A549 (cell line): Measurements from ENCODE around the gene UPK3A. TPM values are rescaled to one million over a fixed set of nuclear protein-coding genes. Genes with fewer than 3 reads are reported as not detected.

Experiments
- ATAC-seq, 2 experiments: fragments of 200-7000 bp in 1 of 2; fragments of >200 bp in 1 of 2; cut with Nextera tagmentation in 1 of 2; cut with Tn5 transposase in 1 of 2; 3 replicates each; pipeline versions ENCODE4 v1.8.0 to v1.9.1; 2018 to 2020; ENCODE audit warnings: mild to moderate bottlenecking in 1 of 2, moderate library complexity in 1 of 2
- CTCF ChIA-PET: fragments of 300-600 bp; sonication (Branson Sonifier 250); formaldehyde crosslinking; extraction: SDS; loops from one replicate; lab custom pipeline; 2021; ENCODE audit warnings: antibody characterized with exemption, inconsistent platforms; lab: Yijun Ruan, JAX
- POLR2A ChIA-PET: fragments of 350-600 bp; formaldehyde crosslinking; extraction: SDS; loops from one replicate; lab custom pipeline; 2021; ENCODE audit warnings: antibody characterized with exemption, inconsistent platforms; lab: Yijun Ruan, JAX
- DNase-seq, 2 experiments: peaks; one replicate each; pipeline versions ENCODE4 v3.0.0 to v3.0.0-alpha.2; 2011 to 2016; ENCODE audit warnings: low read depth in 1 of 2, low spot score in 1 of 2
- FAIRE-seq: peaks from 2 replicates; lab custom pipeline; 2011; peaks lifted over from hg19 to GRCh38; lab: Jason Lieb, UNC
- H3K27ac ChIP-seq, 2 experiments: fragments of >200 bp; sonication (Bioruptor Twin); formaldehyde crosslinking; 3 replicates each; pipeline ENCODE4 v1.5.1; 2016 to 2017
- H3K4me1 ChIP-seq: fragments of >200 bp; sonication (Bioruptor Twin); formaldehyde crosslinking; 3 replicates; pipeline ENCODE4 v1.6.1; 2016
- H3K4me2 ChIP-seq: fragments of >200 bp; sonication (Bioruptor Twin); formaldehyde crosslinking; 3 replicates; pipeline ENCODE4 v1.6.1; 2016
- H3K4me3 ChIP-seq: fragments of >200 bp; sonication (Bioruptor Twin); formaldehyde crosslinking; 3 replicates; pipeline ENCODE4 v1.5.1; 2016
- H3K9me3 ChIP-seq: fragments of >200 bp; sonication (Bioruptor Twin); formaldehyde crosslinking; 3 replicates; pipeline ENCODE4 v1.6.1; 2016
- ATOH8 ChIP-seq: fragments of 250-450 bp; sonication (Bioruptor Pico); IDR thresholded peaks from 2 replicates; pipeline ENCODE4 v1.5.0; 2020; ENCODE audit warnings: low read depth, mild to moderate bottlenecking, moderate library complexity
- CBX2 ChIP-seq: fragments of 200-600 bp; sonication (generic); IDR thresholded peaks from 2 replicates; pipeline ENCODE4 v1.6.1; 2016; ENCODE audit warnings: low read depth, mild to moderate bottlenecking, borderline replicate concordance
- CEBPB ChIP-seq, 2 experiments: fragments of >200 bp in 1 of 2; sonication (Bioruptor Twin) in 1 of 2; formaldehyde crosslinking in 1 of 2; IDR thresholded peaks; 2 replicates each; pipeline ENCODE4 v1.6.1; 2012 to 2016
- CHD2 ChIP-seq: fragments of 150-350 bp; IDR thresholded peaks from 2 replicates; pipeline ENCODE4 v1.6.1; 2014; ENCODE audit warnings: low read length; ENCODE audit not compliant: partially characterized antibody
- CHD4 ChIP-seq: fragments of 200-600 bp; sonication (generic); IDR thresholded peaks from 2 replicates; pipeline ENCODE4 v1.6.1; 2016; ENCODE audit warnings: antibody characterized with exemption, mild to moderate bottlenecking, borderline replicate concordance
- E2F6 ChIP-seq: IDR thresholded peaks from 2 replicates; pipeline ENCODE4 v1.6.1; 2012; ENCODE audit warnings: low read depth, borderline replicate concordance
- EHF ChIP-seq: fragments of 250-450 bp; sonication (Bioruptor Pico); IDR thresholded peaks from 2 replicates; pipeline ENCODE4 v1.5.0; 2020; ENCODE audit warnings: mild to moderate bottlenecking
- FOXS1 ChIP-seq: fragments of 250-450 bp; sonication (Bioruptor Pico); IDR thresholded peaks from 2 replicates; pipeline ENCODE4 v1.5.0; 2020; ENCODE audit warnings: mild to moderate bottlenecking, moderate library complexity
- HOXB13 ChIP-seq: fragments of 250-450 bp; sonication (Bioruptor Pico); IDR thresholded peaks from 2 replicates; pipeline ENCODE4 v1.5.0; 2020; ENCODE audit warnings: low read depth, mild to moderate bottlenecking, moderate library complexity
- JUNB ChIP-seq: fragments of >200 bp; sonication (Bioruptor Twin); formaldehyde crosslinking; IDR thresholded peaks from 2 replicates; pipeline ENCODE4 v1.6.1; 2016
- MAFK ChIP-seq: fragments of 450-650 bp; IDR thresholded peaks from 2 replicates; pipeline ENCODE4 v1.6.1; 2014; ENCODE audit not compliant: partially characterized antibody
- MAX ChIP-seq: IDR thresholded peaks from 2 replicates; pipeline ENCODE4 v1.6.1; 2012
- RARB ChIP-seq: fragments of 250-450 bp; sonication (Bioruptor Pico); IDR thresholded peaks from 2 replicates; pipeline ENCODE4 v1.8.0; 2021; ENCODE audit warnings: mild to moderate bottlenecking, moderate library complexity
- REST ChIP-seq: fragments of 200-600 bp; sonication (generic); IDR thresholded peaks from 2 replicates; pipeline ENCODE4 v1.6.1; 2016; ENCODE audit warnings: antibody characterized with exemption, mild to moderate bottlenecking, moderate library complexity
- SREBF2 ChIP-seq: fragments of 450-650 bp; IDR thresholded peaks from 2 replicates; pipeline ENCODE4 v1.6.1; 2014; ENCODE audit warnings: mild to moderate bottlenecking, moderate library complexity
- USF2 ChIP-seq: fragments of 450-650 bp; IDR thresholded peaks from 2 replicates; pipeline ENCODE4 v1.6.1; 2014; ENCODE audit warnings: antibody characterized with exemption
- ZNF302 ChIP-seq: fragments of 250-450 bp; sonication (Bioruptor Pico); IDR thresholded peaks from 2 replicates; pipeline ENCODE4 v1.9.0; 2021; ENCODE audit warnings: inconsistent platforms, mild to moderate bottlenecking, moderate library complexity
- WGBS: methylation state at CpG from one replicate; pipeline ENCODE4 v1.1.6; 2017; ENCODE audit errors: missing lambda C conversion rate; 5-methylcytosine and 5-hydroxymethylcytosine counted together
- polyA plus RNA-seq, 4 experiments: library from polyadenylated mRNA; depleted of rRNA in 3 of 4; stranded (reverse); fragments of >200 nt; fragmentation: RNase III in 1 of 4; extraction: RNeasy Plus Mini Kit Qiagen cat#74134 plus additional on column Dnase treatment in 1 of 4; gene quantifications; 2 replicates in 3 of 4; 3 replicates in 1 of 4; pipeline ENCODE4 v1.2.3, GENCODE V29; 2011 to 2017
- TF ChIP-seq, protein P1 (sequence below): IDR thresholded peaks from 2 replicates; pipeline ENCODE4 v1.6.1; 2012
- TF ChIP-seq, protein P2 (sequence below): fragments of >200 bp; sonication (Bioruptor Twin); formaldehyde crosslinking; IDR thresholded peaks from 3 replicates; pipeline ENCODE4 v1.5.1; 2016

Gene UPK3A
- polyA plus RNA-seq, 2 of the 4 experiments (the other 2 are of a cell fraction) = not detected

DNA sequence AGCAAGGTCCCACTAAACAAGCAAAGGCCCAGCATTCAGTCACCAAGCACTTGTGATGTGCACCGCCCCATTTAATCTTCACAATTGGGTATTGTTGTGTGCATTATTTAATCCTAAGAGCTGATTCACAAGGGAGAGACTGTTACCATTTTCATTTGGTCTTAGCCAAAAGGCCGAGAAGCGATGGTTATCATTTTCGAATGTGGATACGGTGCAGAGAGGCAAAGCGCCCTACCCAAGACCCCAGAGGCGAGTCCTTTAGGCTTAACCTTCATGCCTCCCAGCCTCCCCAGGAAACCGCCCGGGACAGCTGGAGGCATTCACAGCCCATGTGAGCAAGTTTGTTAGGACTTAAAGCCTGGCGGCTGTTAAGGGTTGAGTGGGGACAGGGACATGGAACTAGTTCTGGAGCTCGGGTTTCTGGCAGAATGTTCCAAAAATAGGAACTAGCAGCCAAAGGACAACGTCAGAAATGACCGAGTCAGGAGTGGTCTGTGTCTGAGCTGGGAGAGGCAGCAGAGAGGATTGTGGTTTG lies 13.0 kb upstream of the UPK3A start:
- CTCF ChIA-PET = interaction anchor here (0.8 to 1.5 kb wide), 5 partner anchors 17 to 277 kb away, joined by 3 to 6 read pairs (median 3); no protein-coding TSS in a partner anchor
- no peak for FAIRE-seq
- no peak for TF ChIP-seq CEBPB (IDR thresholded peaks at IDR 0.05)
- no peak for TF ChIP-seq MAX
- TF ChIP-seq, protein P1, sequence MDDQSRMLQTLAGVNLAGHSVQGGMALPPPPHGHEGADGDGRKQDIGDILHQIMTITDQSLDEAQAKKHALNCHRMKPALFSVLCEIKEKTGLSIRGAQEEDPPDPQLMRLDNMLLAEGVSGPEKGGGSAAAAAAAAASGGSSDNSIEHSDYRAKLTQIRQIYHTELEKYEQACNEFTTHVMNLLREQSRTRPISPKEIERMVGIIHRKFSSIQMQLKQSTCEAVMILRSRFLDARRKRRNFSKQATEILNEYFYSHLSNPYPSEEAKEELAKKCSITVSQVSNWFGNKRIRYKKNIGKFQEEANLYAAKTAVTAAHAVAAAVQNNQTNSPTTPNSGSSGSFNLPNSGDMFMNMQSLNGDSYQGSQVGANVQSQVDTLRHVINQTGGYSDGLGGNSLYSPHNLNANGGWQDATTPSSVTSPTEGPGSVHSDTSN = no peak
- no peak for TF ChIP-seq REST
- no peak for TF ChIP-seq HOXB13 (CRISPR knock-in tag)
- TF ChIP-seq CHD2 = no peak
- no peak for TF ChIP-seq SREBF2
- TF ChIP-seq CBX2 = no peak
- TF ChIP-seq CHD4 = no peak
- TF ChIP-seq, protein P2, sequence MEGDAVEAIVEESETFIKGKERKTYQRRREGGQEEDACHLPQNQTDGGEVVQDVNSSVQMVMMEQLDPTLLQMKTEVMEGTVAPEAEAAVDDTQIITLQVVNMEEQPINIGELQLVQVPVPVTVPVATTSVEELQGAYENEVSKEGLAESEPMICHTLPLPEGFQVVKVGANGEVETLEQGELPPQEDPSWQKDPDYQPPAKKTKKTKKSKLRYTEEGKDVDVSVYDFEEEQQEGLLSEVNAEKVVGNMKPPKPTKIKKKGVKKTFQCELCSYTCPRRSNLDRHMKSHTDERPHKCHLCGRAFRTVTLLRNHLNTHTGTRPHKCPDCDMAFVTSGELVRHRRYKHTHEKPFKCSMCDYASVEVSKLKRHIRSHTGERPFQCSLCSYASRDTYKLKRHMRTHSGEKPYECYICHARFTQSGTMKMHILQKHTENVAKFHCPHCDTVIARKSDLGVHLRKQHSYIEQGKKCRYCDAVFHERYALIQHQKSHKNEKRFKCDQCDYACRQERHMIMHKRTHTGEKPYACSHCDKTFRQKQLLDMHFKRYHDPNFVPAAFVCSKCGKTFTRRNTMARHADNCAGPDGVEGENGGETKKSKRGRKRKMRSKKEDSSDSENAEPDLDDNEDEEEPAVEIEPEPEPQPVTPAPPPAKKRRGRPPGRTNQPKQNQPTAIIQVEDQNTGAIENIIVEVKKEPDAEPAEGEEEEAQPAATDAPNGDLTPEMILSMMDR = no peak
- TF ChIP-seq USF2 = no peak
- no peak for TF ChIP-seq ZNF302 (CRISPR knock-in tag)
- no peak for TF ChIP-seq EHF (CRISPR knock-in tag)
- TF ChIP-seq E2F6 = no peak
- TF ChIP-seq FOXS1 (CRISPR knock-in tag) = no peak
- TF ChIP-seq JUNB = no peak
- no peak for TF ChIP-seq RARB (CRISPR knock-in tag)
- no peak for TF ChIP-seq MAFK
- TF ChIP-seq ATOH8 (CRISPR knock-in tag) = no peak

More for the DNA sequence above, 13.0 kb upstream of the UPK3A start:
- POLR2A ChIA-PET = no interaction called here
- 74% methylated on average over 13 of the region's 13 CpGs for WGBS
- DNase-seq = no peak
- Histone ChIP-seq H3K4me1 (peaks cover 4% of the 10 kb centered on the region; the same call in 1 of the 3 replicates), H3K27ac (no peak overlapping the region), H3K4me3 (no peak overlapping the region), H3K9me3 (no peaks in the 10 kb centered on the region), H3K4me2 (no peak overlapping the region)
- ATAC-seq = no peak
